ENCODE data around the gene GGACT. TPM values are rescaled to one million over a fixed set of nuclear protein-coding genes. Genes with fewer than 3 reads are reported as not detected.
"Not testable (repeated sequence)": the region's sequence is repeated elsewhere in the genome, so short reads cannot be mapped to it uniquely, and the experiment has no call there.

GGACT gene
- total RNA-seq: 1.4 TPM

DNA sequence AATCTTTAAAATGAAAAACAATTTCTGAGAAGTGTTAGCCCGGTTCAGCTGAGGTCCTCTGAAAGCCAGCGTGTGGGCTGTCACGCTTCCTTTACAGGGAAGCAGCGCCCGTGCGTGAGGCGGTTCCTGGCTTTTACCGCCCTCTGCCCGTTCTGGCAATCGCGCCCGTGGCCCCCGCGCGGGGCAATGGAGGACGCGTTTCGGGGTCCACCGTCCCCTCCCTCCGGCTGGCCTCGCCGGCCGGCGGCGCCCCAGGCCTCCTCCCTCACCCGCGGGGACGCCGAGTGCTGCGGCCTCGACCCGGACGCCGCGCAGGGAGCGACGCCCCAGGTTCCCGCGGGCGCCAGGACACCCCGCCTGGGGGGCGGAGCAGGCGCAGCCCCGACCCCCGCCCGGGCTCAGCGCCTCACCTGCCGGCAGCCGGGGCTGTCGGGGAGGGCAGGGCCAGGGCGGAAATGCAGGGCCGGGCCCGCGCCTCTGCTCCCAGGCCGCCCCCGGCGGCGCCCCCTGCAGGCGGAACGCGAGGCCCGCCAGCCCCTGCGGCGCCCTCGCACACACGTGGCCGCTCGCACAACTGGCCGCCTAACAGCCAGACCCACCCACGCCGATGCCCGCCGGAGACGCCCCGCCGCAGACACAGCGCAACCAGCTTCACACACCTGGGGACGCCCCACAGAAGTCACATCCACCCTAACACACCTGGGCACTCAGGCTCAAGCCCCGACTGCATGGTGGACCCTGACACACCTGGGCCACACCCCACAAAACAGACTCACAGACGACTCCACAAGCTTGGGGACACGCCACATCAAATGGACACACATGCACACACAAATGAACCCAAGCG, at the start of gene GGACT:
Gene GGACT (minus strand): TSS at position 459 of the 847 bp plus-strand sequence. CDS start 56,198 bp downstream, outside the sequence.
- peak; percentile 10 for DNase-seq

DNA sequence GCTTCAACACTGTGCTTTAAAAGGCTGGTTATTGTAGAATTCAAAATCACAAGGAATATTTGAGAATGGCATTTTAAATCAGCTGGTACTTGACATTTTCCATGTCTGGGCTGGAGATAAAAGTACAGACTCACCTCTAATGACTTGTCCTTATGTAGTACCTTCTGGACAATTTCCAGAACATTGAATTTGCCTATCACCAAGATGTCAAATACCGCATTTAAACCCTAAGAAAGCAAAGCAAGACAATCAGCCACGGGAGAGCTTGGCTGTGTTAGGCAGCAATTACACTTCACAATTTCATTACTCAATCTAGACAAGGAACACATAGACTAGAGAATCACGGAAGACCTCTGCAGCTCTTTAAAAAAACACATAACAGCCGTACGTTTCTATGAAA, 49.2 kb upstream of the GGACT start:
- no peak for DNase-seq

DNA sequence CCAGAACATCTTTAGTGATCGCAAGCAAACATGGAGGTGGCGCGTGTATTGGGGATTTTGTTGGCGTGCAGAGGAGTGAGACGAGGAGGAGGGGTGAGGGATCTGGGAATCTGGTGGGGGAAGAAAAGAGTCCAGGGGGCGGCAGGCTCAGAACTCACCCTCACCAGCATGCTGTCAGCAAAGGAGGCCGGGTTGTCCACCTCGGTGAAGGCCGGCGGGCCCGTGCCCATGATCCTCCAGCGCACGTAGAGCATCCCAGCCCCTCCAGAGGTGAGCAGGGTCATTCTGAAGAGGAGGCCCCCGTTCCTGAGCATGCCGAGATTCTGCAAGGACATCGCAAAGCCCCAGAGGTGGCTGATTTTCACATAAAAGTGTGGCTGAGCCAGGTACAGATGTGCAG, 48.8 kb upstream of the GGACT start:
- no peak for DNase-seq

DNA sequence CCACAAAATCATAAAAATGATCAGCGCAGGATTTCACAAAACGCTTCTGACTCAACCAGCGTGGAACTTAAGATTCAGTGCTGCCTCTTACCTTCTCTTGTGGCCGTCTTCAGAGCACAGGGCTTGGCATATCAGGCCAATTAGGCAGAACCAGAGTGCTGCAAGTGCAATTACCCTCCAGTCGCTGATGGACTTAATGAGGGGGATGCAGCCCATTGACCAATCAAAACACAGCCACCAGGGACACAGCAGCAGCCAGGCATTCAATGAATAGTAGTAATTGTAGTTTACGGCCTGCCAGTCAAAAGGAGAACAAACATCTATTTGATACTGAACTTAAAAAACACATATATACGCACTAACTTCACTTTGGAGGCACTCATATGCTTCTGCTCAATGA, 47.9 kb upstream of the GGACT start:
- DNase-seq: peak; percentile 52

DNA sequence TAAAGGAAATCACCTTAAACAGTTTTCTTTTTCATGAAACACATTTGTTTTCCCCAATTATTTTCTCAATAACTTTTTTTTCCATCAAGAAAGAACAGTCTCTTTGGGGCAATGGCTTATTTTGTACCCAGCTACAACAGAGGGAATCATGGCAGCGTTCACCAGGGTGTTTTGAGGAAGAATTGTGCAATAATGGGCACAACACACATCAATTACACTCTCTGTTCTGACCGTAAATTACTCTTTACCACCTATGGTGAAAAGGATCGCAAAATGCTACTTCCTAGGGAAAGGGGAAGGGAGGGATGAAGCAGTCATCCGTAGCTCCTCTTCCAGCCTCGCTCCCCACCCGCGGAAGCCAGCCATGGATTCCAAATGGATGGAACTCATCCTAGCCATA, 47.4 kb upstream of the GGACT start:
- no peak for DNase-seq

DNA sequence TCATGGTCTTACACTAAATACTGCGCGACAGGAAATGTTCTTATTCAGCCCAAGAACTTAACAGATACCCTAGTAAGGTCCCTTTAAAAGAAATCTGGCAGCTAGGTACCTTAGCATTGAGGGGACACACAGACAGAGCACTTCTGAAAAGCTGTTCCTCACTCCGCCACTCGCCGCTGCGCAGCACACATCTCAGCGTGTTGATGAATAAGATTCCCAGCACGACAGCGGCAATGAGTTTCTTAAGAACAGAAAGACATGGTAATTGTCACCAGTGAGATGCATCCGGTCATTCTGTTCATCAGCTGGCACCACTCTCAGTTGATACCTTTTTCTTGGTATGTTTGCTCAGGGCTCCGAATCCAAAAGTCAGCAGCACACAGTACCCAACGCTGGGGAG, 46.1 kb upstream of the GGACT start:
- DNase-seq: no peak

DNA sequence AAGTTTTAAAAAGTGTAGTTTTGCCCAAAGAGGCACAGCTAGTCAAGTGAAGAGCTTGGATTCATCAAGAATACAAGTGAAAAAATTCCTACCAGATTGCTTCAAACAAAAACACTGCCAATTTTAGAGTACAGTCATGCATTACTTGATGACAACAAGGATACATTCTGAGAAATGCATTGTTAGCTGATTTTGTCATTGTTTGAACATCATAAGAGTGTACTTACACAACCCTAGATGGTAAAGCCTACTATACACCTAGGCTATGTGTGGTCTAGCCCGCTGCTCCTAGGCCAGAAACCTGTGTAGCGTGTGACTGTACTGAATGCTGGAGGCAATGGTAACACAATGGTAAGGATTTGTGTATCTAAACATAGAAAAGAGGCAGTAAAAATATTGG, 44.9 kb upstream of the GGACT start:
- no peak for DNase-seq

DNA sequence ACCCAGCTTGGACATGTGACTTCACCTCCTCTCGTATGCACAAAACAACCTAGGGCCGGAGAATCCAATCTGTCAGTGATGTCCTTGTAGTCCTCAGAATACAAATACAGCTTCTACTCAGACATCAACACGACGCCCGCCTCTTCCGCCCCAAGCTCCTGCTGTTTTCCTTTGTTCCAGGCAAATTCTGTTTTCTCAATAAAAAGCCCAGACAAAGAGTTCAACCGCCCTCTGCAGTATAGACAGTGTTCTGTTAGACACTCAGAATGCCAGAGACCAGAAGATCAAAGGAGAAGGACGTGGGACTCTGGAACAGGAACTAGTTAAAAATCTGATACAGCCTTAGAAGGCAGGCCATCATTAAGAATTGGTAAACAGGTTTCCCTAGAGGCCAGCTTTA, 42.0 kb upstream of the GGACT start:
- DNase-seq: peak; percentile 17

DNA sequence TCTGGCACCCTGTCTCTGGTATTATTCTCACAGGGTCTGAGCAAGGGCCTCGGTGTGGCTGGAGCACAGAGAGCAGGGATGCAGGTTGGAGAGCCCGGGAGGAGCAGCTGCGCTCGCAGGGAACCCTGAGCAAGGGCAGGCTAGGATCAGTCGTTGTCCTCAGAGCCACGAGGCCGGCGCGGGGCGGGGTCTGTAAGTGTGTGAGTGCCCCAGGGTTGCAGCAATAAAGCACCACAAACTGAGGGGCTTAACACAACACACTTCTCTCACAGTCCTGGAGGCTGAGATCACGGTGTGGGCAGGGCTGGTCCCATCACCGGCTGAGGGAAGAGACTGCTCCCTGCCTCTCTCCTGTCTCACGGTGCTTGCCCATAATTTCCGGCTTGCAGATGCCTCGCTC, 38.5 kb upstream of the GGACT start:
- DNase-seq: no peak

DNA sequence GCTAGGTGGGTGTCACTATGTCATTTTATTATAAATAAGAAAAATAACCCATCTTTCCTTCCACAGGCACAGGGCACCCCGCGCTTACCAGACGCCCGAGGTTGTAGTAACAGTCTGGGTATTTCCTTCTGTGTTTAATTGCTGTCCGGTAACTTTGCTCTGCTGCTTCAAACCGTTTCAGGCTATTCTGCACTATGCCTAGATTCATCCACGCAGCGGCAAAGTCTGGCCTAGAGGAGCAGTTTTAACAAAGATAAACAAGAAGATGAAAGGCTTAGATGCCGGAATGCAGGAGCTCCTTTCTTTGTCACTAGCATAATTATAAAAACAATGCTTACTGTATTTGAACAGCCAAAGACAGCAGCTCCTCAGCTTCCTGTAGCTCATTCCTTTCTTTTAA, 36.9 kb upstream of the GGACT start:
- no peak for DNase-seq

DNA sequence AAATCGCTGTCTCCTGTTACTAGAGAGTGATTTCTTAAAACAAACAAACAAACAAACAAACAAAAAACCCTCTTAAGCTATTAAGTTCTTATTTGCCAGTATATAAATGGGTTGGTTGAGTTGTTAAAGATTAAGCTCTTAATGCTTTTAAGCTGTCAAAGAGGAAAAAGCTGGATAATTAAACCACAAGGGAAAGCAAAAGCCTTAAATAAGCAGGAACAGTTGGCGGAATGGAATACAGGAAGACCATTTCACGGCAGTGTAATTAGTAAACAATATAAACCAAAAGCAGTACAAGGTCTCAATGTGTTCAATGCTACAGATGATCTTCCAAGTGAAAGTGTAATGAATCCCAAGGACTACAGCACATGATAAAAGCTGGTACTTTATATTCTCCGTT, 32.2 kb upstream of the GGACT start:
- no peak for DNase-seq

DNA sequence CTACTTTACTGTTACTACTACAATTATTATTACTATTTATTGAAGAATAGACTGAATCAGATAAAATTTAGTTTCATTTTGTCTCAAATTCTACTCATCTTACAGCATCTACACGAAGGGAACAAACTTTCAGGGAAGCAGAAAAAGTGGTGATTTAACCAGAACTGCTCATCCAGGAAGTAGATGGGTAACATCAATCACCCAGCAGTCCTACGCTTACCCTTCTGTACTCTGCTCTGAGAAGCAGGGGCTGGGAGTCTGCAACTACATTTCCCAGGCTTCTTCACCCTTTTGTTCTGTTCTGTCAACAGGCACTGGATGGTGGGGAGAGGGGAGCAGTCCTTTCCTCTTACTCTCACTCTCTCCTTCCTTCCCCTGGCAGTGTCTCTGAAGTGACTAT, 31.4 kb upstream of the GGACT start:
- no peak for DNase-seq

DNA sequence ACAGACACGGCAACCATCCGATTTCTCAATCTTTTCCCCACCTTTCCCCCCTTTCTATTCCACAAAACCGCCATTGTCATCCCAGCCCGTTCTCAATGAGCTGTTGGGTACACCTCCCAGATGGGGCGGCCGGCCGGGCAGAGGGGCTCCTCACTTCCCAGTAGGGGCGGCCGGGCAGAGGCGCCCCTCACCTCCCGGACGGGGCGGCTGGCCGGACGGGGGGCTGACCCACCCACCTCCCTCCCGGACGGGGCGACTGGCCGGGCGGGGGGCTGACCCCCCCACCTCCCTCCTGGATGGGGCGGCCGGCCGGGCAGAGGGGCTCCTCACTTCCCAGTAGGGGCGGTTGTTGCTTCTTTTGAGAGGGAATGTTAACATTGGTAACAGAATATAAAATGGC, 30.3 kb upstream of the GGACT start:
- DNase-seq: not testable (repeated sequence)

DNA sequence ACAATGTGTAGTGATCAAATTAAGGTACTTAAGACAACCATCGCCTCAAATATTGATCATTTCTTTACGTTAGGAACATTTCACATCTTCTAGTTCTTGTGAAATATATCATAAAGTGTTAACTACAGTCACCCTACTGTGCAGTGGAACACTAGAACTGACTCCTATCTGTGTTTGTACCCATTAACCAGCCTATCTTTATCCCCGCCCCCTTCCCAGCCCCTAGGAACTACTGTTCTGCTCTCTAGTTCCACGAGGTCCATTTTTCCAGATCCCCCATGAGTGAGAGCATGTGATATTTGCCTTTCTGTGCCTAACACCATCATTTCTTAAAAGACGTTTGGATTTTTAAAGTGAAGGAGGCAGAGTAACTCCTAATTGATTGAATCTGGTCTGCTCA, 24.4 kb upstream of the GGACT start:
- no peak for DNase-seq

DNA sequence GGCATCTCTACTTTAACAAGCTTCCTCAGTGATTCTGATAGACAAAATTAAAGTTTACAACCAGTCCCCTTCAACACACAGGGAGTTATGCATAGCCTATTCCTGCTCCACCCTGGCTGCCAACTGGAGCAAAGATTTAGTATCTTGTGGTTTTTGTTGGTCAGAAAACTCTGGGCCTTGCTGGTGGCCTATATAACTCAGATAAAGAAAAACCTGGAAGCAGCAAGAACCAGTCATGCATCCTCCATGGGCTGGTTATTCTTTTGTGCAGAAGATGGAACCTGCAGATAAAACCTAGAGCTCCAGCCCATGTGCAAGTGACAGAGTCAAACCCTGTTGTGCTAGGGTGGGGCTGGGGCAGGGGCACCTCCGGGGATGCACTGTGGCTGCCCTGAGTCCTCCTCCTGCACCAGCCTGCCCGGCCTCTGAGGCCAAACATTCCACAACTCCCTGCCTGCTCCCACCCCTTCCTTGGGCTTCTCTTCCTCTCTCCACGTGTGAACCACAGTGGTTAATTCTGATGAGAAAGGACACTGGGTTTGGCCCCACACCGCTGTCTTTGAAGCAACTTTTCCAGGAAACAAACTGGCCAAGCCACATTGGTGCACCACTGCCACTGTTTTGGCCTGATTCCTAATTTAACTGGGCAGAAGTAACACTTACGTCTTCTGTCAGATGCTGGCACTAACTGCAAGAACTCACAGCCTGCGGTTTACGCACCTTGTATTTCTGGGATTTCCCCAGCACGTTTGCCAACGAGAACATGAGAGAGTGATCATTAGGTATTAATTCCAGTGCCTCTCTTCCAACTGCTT, 23.3 kb upstream of the GGACT start:
- no peak for DNase-seq

DNA sequence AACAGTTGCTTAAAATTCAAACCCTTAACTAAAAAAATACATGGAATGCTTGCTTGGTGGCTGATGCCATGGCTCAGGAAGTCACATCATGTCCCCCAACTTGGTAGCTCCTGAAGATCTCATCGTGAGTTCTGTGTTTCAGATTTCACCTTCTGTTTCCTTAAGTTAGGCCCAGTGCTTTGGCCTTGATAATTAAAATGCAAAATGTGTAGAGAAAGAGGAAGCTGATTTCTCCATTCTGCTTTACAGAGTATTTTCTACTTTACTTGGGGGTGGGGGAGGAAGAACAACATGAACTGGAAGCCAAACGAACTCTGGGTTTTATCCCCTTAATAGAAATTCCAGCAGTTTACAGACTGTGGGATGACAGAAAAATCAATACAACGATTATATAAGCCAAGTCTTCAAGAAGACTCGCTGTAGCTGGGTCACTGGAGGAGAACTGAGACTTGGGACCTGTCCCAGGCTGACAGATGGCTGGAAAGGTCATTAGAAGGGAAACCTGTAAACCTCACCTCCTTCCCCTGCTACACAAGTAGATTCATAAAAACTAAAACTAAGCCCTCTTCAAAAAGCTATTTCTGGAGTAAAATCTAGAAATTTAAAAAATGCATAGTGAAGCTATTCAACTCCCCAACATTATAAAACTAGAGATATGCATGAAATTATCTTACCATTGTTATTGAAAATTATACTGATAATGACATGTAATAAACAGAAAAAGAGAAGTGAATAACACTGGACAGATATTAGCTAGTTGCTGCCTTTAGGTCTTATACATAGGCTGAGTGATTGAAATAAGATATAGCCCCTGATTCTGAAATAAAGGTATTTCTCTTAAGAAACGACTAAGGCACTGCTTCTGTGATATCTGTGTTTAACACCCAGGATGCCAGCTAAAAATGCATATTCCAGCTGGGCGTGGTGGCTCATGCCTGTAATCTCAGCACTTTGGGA, 22.1 kb upstream of the GGACT start:
- DNase-seq: no peak

DNA sequence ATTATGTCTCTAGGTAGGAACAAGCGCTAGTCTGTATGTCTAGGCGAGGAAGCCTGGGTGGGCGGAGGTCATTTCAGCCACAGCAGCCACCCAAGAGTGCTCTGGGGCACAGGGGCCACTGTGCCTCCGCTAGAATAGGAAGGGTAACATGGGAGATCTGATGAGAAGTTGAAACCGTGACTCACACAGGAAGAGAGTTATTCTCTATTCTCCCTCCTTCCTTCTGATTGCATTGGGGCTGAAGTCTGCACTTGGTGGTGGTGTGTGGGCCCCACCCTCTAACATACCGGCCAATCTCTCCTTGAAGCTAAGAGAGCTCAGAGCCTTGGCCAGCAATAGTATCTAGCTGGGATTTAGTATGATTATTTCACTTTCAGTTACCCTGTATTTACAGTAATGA, 20.3 kb upstream of the GGACT start:
- DNase-seq: no peak

DNA sequence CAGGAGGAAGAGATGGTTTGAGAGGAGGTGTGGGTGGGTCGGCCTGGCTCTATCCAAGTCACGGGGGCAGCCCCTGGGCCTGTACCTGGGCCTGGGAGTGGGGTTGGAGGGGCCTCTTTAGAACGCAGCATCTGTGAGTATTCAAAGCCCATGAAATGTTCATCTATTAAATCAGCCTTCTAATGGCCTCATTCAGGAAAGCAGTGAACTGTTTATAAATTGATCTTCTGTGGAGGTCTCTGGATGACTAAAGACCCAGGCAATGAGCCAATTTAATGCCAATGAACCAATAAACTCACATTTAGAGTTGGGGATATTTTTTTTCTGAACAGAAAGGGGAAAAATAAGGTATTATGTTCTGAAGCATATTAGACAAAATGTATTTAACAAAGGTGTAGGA, 19.9 kb upstream of the GGACT start:
- DNase-seq: no peak

DNA sequence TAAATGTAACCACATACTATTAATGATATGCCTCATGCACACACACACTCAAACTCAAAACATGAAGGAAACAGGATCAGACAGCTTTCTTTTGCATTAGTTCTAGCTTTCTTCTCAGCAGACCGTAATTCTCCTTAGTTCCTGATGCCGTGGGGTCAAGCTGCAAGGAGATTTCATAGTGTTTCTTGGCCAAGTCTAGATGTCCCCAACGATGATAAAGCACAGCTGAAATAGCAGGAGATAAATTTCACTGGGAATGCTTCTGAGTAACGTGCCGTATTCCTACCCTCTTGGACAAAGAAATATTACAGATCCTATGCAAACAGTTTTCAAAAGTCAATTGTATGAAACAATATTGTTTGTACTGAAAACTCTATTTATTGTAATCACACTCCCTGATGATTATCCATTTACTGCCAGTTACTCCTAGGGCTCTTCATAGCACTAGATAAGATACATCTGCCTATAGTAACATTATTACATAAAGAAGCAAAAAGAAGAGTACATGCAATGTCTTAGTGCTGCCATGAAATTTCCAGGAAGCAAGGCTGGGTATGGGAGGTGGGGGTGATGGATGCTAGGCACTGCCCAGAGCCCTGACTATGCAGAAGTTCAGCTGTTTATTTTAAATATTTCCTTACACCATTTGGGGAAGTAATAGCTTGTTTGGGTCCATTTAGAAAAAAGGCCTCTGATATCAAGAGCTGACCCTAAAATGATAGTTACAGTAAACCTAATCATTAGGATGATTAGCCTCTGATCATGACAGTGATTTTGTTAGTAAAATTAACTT, 16.5 kb upstream of the GGACT start:
- DNase-seq: no peak

DNA sequence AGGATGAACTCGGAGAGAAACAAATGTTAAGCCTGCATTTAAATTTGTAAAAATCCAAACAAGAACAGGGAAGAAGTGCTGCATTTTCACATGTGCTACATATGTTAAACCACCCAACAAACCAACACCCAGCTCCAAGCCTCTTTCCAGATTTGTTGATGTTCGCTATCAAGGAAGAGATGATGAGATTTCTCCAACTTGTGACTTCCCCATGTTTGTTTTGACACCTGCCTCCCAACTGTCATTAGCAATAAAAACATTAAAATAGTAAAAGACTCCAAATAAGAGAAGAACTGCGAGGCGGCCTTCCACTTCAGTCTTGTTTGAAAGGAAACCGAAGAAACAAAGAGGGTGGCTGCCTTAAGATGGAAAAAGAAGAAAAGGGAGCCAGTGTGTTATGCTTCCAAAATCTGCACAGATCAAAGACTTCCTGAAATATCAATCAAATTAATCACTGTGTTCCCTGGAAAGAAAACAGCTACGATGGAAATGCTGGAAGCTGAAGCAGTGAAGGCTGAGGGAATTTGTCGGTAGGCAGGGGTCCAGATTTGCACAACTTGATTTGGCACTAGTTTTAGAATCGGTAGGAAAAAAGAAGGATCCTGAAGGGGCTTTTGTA, 14.0 kb upstream of the GGACT start:
- no peak for DNase-seq

DNA sequence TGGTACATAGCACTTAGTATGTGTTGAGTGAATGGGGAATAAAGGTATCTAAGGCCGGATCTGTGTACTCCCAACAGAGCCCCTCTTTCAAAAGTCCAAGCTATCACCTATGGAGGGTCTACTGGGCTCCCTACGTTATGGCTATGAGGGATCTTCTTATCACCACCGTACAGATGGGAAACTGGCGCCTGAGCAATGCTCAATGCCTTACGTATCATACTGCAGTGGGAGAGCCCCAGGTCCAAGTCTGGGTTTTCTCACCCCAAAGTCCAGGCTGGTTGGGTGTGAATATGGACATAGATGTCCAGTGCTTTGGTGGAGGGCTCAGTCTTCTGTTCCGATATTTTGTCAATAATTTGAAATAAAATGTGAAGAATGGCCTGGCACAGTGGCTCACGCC, 13.1 kb upstream of the GGACT start:
- no peak for DNase-seq
